Muscle layer of duodenum (tissue), 2 donors: ENCODE data around the gene ZFYVE16.
"Not testable (repeated sequence)": the region's sequence is repeated elsewhere in the genome, so short reads cannot be mapped to it uniquely, and the experiment has no call there.

Experiments used
- H3K27ac ChIP-seq: one replicate; pipeline ENCODE4 v1.7.0; 2013; ENCODE audit warnings: mild to moderate bottlenecking, low read length
- H3K27me3 ChIP-seq: one replicate; pipeline ENCODE4 v1.7.0; 2013; ENCODE audit warnings: low read depth, mild to moderate bottlenecking, control low read depth, low read length
- H3K36me3 ChIP-seq, 2 donors: one replicate each; pipeline ENCODE4 v1.7.0; 2013; ENCODE audit warnings: low read length in 2 of 2, control low read depth in 1 of 2, mild to moderate bottlenecking in 1 of 2; ENCODE audit not compliant: insufficient read depth in 2 of 2, control insufficient read depth in 1 of 2
- H3K4me1 ChIP-seq, 2 donors: one replicate each; pipeline ENCODE4 v1.7.0; 2013; ENCODE audit warnings: low read length in 2 of 2, mild to moderate bottlenecking in 2 of 2, control low read depth in 1 of 2, moderate library complexity in 1 of 2; ENCODE audit not compliant: insufficient read depth in 2 of 2, control insufficient read depth in 1 of 2
- H3K4me3 ChIP-seq, 2 donors: one replicate each; pipeline ENCODE4 v1.7.0; 2013; ENCODE audit warnings: low read length in 2 of 2, low read depth in 1 of 2, mild to moderate bottlenecking in 1 of 2
- H3K9me3 ChIP-seq, 2 donors: one replicate each; pipeline ENCODE4 v1.7.0; 2013; ENCODE audit warnings: low read length in 2 of 2, control low read depth in 1 of 2, mild to moderate bottlenecking in 1 of 2; ENCODE audit not compliant: control insufficient read depth in 1 of 2
- donor health status: healthy.

ZFYVE16 gene

DNA sequence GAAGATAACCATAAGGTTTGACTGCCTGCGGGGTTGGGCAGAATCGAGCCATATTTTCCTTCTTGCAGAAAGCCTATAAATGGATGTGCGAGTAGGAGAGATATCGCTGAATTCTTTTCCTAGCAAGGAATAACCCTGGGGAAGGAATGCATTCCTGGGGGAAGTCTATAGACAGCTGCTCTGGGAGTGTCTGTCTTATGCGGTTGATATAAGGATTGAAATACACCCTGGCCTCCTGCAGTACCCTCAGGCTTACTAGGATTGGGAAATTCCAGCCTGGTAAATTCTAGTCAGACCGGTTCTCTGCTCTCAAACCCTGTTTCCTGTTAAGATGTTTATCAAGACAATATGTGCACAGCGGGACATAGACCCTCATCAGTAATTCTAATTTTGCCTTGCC lies 85.6 kb downstream of the ZFYVE16 start:
- H3K27ac ChIP-seq, H3K9me3 ChIP-seq, H3K4me3 ChIP-seq, H3K4me1 ChIP-seq, H3K27me3 ChIP-seq, H3K36me3 ChIP-seq: not testable (repeated sequence)

DNA sequence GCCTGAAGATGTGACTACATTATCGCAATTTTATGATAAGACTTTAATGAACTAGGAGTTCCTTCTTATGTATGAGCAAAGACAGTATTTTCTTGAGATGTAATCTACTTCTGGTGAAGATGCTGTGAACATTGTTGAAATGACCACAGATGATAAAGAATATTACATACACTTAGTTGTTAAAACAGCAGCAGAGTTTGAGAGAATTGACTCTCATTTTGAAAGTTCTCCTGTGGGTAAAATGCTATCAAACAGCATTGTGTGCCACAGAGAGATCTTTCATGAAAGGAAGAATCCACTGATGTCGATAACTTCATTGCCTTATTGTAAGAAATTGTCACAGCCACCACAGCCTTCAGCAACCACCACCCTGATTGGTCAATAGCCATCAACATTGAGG lies 88.0 kb downstream of the ZFYVE16 start:
- Histone ChIP-seq H3K9me3 (no peaks in the 10 kb centered on the region), H3K36me3 (no peaks in the 10 kb centered on the region), H3K27me3 (no peaks in the 10 kb centered on the region), H3K4me3 (no peak overlapping the region), H3K27ac (no peak overlapping the region), H3K4me1 (no peaks in the 10 kb centered on the region)

DNA sequence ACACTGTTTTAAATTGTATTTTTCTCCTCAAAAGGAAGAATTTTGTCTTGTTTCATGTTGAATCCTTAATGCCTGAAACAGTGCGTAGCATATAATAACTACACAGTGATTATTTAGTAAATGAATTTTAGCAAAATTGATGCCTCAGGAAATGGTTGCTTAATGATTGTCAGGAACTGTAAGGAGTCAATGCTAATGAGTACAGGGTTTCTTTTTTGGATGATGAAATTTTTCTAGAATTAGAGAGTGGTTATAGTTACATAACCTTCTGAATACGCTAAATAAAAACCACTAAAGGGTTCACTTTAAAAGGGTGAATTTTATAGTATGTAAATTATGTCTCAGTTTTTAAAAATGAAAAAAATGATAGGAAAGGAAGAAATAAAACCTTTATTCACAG lies 94.9 kb downstream of the ZFYVE16 start:
- no peaks in the 10 kb centered on the region for H3K36me3 ChIP-seq
- no peaks in the 10 kb centered on the region for H3K9me3 ChIP-seq
- no peak overlapping the region for H3K27ac ChIP-seq
- no peaks in the 10 kb centered on the region for H3K4me1 ChIP-seq
- no peak overlapping the region for H3K4me3 ChIP-seq
- no peaks in the 10 kb centered on the region for H3K27me3 ChIP-seq

DNA sequence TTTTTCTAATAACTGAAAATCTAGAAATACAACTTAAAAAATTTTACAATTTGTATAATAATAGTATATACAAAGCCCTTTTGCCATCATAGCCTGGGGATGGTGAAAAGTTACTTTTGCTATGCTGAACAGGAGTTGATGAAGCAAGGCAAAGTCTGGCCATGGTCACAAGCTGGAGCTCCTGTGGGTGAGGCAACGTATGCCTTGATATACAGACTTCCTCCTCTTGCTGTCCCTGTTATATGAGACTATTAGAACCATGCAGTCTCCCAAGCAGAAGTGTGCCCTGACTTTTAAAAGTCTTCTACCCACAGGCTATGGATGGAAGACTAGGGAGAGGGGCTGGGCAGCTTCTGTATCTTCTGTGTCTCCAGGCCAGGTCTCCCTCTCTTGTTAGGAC lies 95.8 kb downstream of the ZFYVE16 start:
- no peak overlapping the region for H3K27ac ChIP-seq
- no peaks in the 10 kb centered on the region for H3K27me3 ChIP-seq
- no peaks in the 10 kb centered on the region for H3K9me3 ChIP-seq
- no peak overlapping the region for H3K4me3 ChIP-seq
- H3K36me3 ChIP-seq, result no peaks in the 10 kb centered on the region
- no peaks in the 10 kb centered on the region for H3K4me1 ChIP-seq

DNA sequence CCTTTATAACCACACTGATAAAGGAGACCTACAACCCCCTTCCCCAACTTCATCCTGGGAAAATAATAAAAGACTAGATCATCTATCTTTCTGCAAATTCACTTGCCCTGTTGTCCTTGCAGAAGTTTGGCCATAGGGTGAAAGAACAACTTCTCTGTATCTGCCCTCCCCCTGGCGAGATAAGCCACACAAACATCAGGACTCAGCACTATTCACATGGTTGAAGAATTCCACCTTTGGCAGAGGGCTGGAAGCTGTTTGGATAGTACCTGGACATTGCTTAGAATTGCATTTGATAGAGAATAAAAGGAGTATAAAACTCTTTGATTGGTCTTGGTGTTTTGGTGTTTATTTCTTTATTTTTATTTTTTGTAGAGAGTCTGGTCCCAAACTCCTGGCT lies 97.0 kb downstream of the ZFYVE16 start:
- no peak overlapping the region for H3K4me3 ChIP-seq
- H3K4me1 ChIP-seq, result no peaks in the 10 kb centered on the region

DNA sequence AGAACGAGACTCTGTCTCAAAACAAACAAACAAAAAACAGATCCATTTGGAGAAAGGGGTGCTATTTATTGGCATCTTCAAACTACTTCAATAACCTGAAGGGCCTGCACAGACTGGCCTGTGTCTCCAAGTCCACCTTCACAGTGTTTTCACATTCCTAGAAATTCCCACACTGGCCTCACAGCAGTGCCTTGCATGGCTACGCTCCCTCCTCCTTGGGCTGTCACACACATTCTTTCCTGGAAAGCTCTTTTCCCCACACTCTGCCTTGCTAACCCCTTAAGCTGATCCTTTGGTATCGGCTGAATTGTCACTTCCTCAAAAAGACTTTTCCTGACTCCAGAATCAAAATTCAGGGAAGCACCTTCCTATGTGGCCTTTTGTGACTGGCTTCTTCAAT lies 99.8 kb downstream of the ZFYVE16 start:
- Histone ChIP-seq H3K36me3 (no peaks in the 10 kb centered on the region), H3K27ac (no peak overlapping the region), H3K4me3 (no peak overlapping the region), H3K4me1 (no peaks in the 10 kb centered on the region), H3K27me3 (no peaks in the 10 kb centered on the region), H3K9me3 (no peaks in the 10 kb centered on the region)

More for the DNA sequence above, 97.0 kb downstream of the ZFYVE16 start:
- no peaks in the 10 kb centered on the region for H3K9me3 ChIP-seq
- H3K36me3 ChIP-seq, result no peaks in the 10 kb centered on the region
- H3K27ac ChIP-seq, result no peak overlapping the region
- no peaks in the 10 kb centered on the region for H3K27me3 ChIP-seq

DNA sequence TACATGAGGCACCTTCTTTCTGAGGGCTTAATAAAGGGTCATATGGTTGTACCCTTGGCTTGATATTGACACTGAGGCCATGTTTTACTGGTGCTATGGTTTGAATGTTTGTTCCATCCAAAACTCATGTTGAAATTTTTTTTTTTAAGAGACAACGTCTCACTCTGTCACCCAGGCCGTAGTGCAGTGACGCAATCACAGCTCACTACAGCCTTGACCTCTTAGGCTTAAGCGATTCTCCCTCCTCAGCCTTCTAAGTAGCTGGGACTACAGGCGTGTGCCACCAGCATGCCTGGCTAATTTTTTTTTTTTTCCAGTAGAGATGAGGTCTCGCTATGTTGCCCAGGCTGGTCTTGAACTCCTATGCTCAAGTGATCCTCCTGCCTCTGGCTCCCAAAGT lies 101.0 kb downstream of the ZFYVE16 start:
- H3K27ac ChIP-seq, result no peak overlapping the region
- no peaks in the 10 kb centered on the region for H3K9me3 ChIP-seq
- H3K4me3 ChIP-seq, result no peak overlapping the region
- H3K27me3 ChIP-seq, result no peaks in the 10 kb centered on the region
- H3K36me3 ChIP-seq, result no peaks in the 10 kb centered on the region
- no peaks in the 10 kb centered on the region for H3K4me1 ChIP-seq

DNA sequence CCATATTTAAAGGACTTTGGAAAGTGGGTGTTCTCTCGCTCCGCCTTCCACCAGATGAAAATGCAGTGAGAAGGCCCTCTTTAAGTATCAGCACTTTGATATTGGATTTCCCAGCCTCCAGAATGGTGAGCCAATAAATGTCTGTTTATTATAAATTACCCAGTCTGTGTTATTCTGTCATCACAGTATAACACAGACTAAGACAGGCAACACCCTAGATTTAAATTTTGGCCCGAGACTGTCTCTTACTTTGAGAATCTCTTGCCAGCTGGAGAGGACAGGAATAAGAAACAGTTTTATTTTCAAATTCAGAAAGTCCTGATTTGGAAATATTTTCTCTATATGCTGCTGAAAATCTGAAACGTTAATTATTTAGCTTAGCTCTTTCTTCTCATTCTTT lies 101.5 kb downstream of the ZFYVE16 start:
- Histone ChIP-seq H3K4me1 (no peaks in the 10 kb centered on the region), H3K9me3 (no peaks in the 10 kb centered on the region), H3K27me3 (no peaks in the 10 kb centered on the region), H3K36me3 (no peaks in the 10 kb centered on the region), H3K27ac (no peak overlapping the region), H3K4me3 (no peak overlapping the region)

DNA sequence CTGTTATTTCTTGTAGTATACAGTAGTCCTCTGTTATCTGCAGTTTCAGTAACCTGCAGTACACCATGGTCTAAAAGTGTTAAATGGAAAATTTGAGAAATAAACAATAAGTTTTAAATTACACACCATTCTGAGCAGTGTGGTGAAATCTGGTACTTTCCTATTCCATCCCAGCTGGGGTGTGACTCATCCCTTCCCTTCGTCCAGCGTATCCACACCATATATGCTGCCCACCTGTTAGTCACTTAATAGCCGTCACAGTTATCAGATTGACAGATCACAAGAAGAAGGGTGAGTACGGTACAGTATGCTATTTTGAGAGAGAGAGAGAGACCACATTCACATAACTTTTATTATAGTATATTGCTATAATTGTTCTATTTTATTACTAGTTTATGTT lies 109.0 kb downstream of the ZFYVE16 start:
- Histone ChIP-seq H3K4me1 (no peaks in the 10 kb centered on the region), H3K36me3 (peaks cover 0 to 4% of the 10 kb centered on the region in 2 donors), H3K4me3 (no peak overlapping the region), H3K27ac (no peak overlapping the region), H3K9me3 (no peaks in the 10 kb centered on the region), H3K27me3 (no peaks in the 10 kb centered on the region)
